Superior temporal gyrus (tissue), 1 donor: Measurements from ENCODE around the gene SHMT2.
A peak's percentile ranks its signal among the peaks of the same experiment; 100 is the strongest.

Experiments used
- DNase-seq: peaks from one replicate; pipeline ENCODE4 v3.0.0-alpha.2; 2016; ENCODE audit errors: extremely low spot score

Gene SHMT2

DNA sequence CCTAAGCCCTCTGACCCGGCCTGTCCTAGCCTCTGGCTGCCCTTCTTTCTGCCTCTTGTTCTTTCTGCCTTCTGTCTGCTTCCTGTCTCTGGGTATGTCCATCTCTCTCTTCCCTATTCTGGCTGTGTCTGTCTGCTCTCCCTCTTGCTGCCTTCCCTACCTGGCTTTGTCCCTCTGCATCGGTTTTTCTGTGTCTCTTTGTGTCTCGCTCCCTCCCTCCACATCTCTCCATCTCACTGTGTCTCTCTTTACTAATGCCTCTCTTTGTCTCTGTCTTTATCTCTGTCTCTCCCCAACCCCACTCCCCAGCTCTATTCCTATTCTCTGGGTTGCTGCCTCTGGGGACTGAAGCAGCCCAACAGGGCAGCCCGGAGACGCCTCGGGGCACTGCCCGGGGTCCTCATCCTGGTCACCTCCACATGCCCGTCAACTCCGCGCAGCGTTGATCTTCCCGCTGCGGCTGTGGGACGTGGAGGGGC, 10.1 kb downstream of the SHMT2 start:
- no peak for DNase-seq

- peak; percentile 69 for DNase-seq
Measured at GRCh38 chr12:57240066-57240921, 10.8 kb downstream of the SHMT2 start.

GRCh38 chr12:57240926-57241401, 11.5 kb downstream of the SHMT2 start:
- no peak for DNase-seq

- DNase-seq: no peak
Measured at GRCh38 chr12:57241402-57242310, 12.1 kb downstream of the SHMT2 start.

DNA sequence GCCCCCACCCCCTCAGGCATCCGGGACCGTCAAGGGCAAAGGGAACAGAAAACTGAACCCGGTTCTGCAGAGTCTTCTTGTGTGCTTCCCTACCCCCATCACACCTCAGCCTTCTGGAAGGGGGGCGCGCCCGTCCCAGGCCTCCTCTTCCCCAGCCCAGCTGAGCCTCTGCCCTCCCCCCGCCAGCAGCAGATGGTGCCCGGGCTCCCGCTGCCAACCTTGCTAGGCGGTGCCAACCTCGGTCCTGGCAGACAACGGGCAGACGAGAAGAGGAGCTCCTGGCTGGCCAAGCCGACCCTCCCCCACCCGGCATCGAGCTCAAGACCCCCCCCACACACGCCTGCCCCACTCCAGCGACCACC, 12.8 kb downstream of the SHMT2 start:
- DNase-seq: no peak

DNA sequence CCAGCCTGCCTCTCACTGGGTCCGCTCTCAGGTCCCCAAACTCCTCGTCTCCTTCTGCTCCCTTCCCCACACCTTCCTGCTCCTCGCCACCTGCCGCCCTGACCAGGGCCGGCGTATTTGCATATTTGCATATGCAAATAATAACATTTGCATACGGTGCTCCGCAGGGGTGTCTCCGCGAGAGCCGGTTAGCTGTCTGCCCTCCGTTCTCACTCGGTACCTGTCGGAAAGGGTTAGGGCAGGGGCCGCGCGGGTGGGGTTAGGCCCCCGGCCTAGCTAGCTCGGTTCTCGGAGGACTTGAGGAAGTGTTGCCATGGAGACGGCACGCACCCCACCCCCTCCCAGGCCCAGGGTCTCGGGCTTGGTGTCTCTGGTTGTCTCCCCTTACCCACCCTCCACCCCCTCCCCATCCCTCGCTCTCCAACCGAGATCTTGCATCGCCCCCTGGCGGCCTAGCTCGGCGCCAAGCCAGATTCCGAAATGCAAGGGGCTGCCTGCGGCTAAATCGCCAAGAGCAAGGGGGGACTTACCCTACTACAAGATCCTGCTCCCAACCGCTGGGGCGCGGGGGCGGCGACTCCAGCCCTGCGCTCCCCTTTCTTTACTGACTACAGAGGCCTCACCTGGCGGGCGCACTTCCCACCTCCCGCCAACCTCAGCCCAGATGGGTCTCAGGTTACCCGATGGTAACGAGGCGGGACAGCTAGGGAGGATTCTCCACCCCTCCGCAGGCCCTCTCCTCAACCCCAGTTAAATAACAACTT, 13.4 kb downstream of the SHMT2 start:
- no peak for DNase-seq

DNA sequence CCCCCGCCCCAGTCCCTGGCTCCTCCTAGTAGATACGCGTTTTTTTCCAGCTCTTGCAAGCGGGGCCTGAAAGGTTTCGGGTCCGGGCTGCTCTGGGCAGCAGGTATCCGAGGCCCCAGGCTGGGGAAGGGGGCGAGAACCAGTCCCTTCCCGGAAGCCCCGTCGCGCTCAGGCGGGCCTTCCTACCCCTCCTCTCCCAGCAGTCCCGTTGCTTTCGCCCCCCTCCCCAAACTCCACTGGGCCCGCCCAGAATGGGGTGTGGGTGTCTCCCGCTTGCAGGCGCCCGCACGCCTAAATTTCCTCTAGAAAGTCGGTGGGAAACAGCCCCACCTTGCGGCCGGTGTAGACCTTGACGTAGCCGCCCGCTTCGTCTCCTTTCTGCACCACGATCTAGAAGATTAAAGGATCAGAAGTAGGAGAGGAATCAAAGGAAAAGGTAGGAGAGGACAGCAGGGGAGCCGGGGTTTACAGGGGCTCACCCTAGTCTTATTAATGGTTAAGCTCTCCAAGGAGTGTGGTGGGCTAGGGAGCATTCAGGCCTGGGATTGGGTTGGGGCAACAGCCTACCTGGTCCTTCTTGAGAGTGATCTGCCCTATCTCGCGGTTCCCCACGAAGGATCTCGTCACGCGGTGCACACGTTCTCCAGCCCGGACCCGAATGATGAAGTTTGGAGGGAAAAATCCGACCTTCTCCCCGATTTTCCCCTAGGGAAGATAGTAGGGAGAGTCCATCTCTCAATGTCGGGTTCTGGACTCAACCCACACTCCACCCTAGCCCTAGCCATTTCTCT, 14.2 kb downstream of the SHMT2 start:
- peak; percentile 77 for DNase-seq

DNA sequence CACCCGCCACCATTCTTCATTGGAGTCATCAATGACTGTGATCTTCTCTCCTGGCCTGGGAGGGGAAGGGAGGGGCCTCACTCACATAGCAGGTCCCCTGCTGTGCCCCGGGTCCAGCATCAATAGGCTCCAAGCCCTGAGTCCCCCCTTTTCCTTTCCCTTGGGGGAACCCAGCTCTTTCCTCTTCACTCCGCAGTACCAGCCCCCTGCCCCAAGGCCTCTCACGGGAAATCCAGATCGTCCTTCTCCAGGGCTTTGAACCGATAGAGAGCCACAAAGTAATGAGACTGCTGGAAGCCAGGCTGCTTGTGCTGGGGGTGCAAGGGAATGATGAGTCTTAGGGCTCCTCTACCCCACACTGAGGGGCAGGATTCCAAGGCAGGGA, 14.8 kb downstream of the SHMT2 start:
- DNase-seq: no peak

GRCh38 chr12:57247041-57247440, 17.5 kb downstream of the SHMT2 start:
- DNase-seq: no peak

- DNase-seq: no peak
Measured at GRCh38 chr12:57248934-57249742, 19.6 kb downstream of the SHMT2 start.

DNA sequence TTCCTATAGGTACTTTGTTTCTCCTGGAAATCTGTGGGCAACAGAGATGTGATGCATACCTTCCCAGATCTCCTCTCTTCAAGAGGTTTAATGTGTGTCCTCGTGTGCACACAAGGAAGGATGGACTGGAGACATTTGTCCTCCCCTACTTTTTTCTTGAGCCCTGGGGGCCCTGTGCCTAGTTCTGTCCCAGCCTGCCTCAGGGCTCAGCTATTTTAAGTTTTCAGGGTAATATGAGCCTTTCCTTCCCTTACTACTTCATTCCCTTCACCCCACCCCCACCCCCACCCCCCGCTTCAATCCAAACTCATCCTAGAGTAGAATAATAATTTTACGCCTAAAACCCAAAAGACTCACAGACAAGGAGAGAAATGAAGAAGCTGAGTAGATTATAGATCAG, 21.0 kb downstream of the SHMT2 start:
- DNase-seq: no peak

DNA sequence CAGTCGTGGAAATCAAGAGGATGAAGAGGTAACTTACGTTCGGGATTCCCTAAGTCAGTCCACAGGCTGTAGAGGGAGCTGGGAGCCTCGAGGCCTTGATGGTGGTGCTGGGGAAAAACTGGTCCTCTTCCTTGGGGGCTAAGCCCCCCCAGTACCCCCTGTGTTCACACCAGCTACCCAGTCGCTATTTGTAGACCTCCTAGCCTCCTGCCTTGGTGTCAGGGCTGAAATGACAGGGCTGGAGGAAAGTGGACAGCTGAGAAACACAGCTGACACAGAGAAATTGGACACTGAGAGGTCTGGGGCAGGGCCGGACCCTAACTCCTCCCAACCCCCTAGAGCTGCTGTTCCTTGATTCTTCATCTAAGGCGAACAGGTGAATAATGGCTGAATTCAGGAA, 21.4 kb downstream of the SHMT2 start, which contains the start of gene STAC3:
Gene STAC3 (minus strand): TSS at position 232 of the 400 bp plus-strand sequence. CDS start 1,551 bp downstream, outside the sequence.
- no peak for DNase-seq

DNA sequence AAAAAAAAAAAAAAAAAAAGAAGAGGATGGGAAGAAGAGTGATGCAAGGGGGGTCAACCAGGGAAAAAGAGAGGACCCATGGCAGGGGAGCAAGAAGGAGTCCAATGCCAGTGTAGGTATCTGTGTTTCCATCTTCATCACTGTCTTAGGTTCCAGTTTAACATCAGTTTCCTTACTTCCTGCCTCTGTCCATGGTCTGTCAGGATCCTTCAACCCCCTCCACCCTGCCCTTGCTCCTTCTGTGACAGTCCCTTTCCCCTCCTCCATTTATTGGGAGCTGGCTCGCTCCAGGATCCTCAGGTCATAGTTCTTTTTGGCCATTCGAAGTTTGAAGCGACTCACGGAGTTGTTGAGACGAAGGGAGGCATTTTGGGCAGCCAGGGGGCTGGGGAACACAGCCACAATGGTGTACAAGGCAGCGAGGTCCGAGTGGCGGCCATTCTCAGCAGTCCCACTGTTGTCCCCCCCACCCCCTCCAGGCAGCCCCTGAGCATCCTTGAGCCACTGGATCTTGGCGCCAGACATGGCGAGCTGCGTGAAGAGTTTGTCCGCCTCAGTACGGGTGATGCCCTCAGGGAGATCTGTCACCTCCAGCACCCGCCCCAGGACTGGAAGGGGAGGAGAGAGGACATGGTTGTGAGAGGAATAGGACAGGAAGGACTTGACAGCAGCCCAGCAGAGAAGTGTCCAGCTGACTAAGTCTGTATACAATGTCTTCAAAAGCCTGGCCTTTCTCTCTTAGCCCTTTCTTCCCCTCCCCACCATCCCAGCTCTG, 25.2 kb downstream of the SHMT2 start:
- DNase-seq: no peak

- no peak for DNase-seq
Measured at GRCh38 chr12:57255916-57256315, 26.4 kb downstream of the SHMT2 start.

DNA sequence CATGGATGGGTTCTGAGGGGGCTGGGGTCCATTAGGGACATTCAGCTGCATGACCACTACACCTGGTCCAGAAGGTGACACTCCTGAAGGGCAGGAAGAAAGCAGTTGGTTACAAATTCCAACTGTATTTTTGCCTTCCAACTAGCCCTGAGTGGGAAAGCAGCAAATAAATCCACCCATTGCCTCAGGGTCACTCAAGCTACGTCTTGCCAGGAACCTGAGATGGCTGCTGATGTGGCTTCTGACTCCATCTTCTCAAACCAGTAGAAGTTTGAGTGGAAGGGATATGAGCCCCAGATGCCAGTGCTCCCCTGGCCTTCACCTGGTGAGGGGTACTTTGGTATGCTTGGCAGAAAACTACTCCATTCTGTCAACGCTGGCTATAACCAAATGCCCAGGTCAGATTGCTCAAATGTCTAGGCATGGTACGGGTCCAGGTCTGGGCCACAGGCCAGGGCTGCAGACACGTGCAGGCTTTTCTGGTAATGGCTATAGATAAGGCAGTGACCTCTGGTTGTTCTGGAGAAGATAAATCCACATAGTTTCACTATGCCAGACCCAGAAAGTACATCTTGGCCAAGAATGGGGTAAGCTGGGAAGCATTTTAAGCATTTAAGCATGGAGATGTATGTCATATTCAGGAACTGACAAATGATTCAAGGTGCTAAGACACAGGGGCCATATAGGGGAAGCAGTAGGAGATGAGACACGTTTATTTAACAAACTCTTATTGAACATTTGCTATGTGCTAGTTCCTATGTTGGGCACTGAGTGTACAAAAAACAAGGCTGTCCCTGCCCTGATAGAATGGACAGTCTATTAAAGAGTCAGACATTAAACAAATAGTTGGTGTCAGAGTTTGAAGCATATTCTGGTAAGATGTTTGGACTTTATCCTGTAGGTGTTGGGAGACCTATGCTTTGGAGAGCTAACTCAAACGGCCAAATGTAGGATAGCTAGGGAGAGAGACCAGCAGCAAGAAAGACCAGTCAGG, 29.8 kb downstream of the SHMT2 start:
- no peak for DNase-seq

DNA sequence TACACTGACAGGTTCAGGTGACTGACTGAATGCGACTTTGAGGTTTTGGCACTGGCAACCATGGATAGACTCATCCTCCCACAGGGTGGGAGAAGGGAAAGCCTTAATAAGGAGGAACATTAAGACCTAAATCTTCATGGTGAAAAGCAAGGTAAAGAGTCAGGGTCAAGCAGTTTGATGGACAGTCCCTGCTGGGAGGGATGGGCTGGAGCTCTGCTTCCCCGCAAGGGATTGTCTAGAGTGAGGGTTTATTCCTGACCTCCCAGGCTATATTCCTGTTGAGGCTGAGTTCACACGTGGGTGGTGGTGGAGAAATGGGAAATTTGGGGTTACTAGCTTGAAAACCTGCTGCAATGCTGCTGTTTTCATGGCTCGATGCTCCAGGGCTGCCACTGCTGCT, 30.9 kb downstream of the SHMT2 start:
- no peak for DNase-seq

DNA sequence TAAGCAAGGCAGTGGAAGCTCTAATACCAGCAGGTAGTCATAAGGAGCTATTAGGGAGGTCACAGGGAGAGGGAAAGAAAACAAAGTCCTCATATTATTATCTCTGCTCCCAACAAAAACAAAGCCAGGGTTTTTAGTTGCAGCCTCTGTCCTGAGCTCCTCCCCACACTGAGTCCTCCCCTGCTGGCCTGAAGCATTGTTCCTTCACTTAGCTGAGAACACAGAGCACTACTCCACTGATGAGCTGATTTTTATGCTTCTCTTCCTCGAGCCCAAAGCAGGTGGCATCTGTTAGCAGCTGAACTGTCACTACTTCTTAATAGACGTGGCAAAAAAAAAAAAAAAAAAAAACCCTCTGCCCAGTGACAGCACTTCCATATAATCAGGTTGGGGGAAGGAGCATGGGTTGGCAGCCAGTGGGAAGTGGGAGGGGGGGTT, 31.9 kb downstream of the SHMT2 start:
- no peak for DNase-seq
